ENCODE results near the gene ARHGEF11.

The ARHGEF11 gene

GRCh38 chr1:156998840-156999500 is 46.6 kb downstream of the ARHGEF11 start:
- no peak for DNase-seq

GRCh38 chr1:156998301-156998700 is 47.2 kb downstream of the ARHGEF11 start:
- no peak for DNase-seq

- no peak for DNase-seq
Measured at GRCh38 chr1:156995412-156995811, 50.1 kb downstream of the ARHGEF11 start.

GRCh38 chr1:156994277-156994676 is 51.3 kb downstream of the ARHGEF11 start:
- DNase-seq = no peak

- no peak for DNase-seq
Measured at GRCh38 chr1:156993426-156994147, 52.0 kb downstream of the ARHGEF11 start.

- DNase-seq = no peak
Measured at GRCh38 chr1:156992215-156992614, 53.3 kb downstream of the ARHGEF11 start.

- DNase-seq = no peak
Measured at GRCh38 chr1:156987715-156988114, 57.8 kb downstream of the ARHGEF11 start.

- no peak for DNase-seq
Measured at GRCh38 chr1:156980551-156980950, 65.0 kb downstream of the ARHGEF11 start.

GRCh38 chr1:156975084-156975483 is 70.5 kb downstream of the ARHGEF11 start:
- no peak for DNase-seq

- no peak for DNase-seq
Measured at GRCh38 chr1:156973417-156973816, 72.1 kb downstream of the ARHGEF11 start.

GRCh38 chr1:156970017-156970416 is 75.5 kb downstream of the ARHGEF11 start:
- no peak for DNase-seq

- DNase-seq = no peak
Measured at GRCh38 chr1:156969496-156969895, 76.0 kb downstream of the ARHGEF11 start.

- no peak for DNase-seq
Measured at GRCh38 chr1:156964441-156964840, 81.1 kb downstream of the ARHGEF11 start.

- DNase-seq = no peak
Measured at GRCh38 chr1:156963621-156964020, 81.9 kb downstream of the ARHGEF11 start.

GRCh38 chr1:156961709-156962108 is 83.8 kb downstream of the ARHGEF11 start:
- no peak for DNase-seq

- no peak for DNase-seq
Measured at GRCh38 chr1:156959925-156960324, 85.6 kb downstream of the ARHGEF11 start.

GRCh38 chr1:156959414-156959813 is 86.1 kb downstream of the ARHGEF11 start:
- DNase-seq = no peak

GRCh38 chr1:156958247-156958714 is 87.3 kb downstream of the ARHGEF11 start:
- DNase-seq = no peak

- DNase-seq = no peak
Measured at GRCh38 chr1:156957634-156958033, 87.9 kb downstream of the ARHGEF11 start.

GRCh38 chr1:156956333-156956732 is 89.2 kb downstream of the ARHGEF11 start:
- DNase-seq = no peak

- DNase-seq = no peak
Measured at GRCh38 chr1:156953571-156953970, 92.0 kb downstream of the ARHGEF11 start.

GRCh38 chr1:156951371-156951770 is 94.2 kb downstream of the ARHGEF11 start:
- no peak for DNase-seq

GRCh38 chr1:156949127-156949526 is 96.4 kb downstream of the ARHGEF11 start:
- no peak for DNase-seq

GRCh38 chr1:156948708-156949107 is 96.8 kb downstream of the ARHGEF11 start:
- no peak for DNase-seq

Measured in NCI-H526 treated with DMSO at 0.1 percent for 48 hours (cell line).